ENCODE measurements around the gene NAGA.
"Not testable (repeated sequence)": the region's sequence is repeated elsewhere in the genome, so short reads cannot be mapped to it uniquely, and the experiment has no call there.

DNA sequence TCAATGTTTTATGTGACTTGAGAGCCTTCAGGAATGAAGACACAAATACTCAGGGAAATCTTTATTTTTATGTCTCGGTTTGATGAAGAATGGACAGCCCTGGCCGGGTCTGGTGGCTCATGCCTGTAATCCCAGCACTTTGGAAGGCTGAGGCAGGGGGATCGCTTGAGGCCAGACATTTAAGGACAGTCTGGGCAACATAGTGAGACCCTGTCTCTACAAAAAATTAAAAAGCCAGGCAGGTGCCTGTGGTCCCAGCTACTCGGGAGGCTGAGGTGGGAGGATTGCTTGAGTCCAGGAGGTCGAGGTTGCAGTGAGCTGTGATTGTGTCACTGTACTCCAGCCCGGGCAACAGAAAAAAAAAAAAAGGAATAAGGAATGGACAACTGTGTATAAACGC lies 896 bp upstream of the NAGA start:
- not testable (repeated sequence) for TF ChIP-seq CTCF (IDR thresholded peaks at IDR 0.05; ENCODE audit: insufficient read depth, low read length, poor library complexity, severe bottlenecking); EZH2phosphoT487 (conservative IDR thresholded peaks at IDR 0.05; ENCODE audit: low read length)
